IMR-90 (cell line): ENCODE measurements around the gene CAMTA1. TPM values are rescaled to one million over a fixed set of nuclear protein-coding genes. Genes with fewer than 3 reads are reported as not detected.

Experiments used
- ATAC-seq: fragments of 200-7000 bp; cut with Tn5 transposase; 2 replicates; pipeline ENCODE4 v1.9.1; 2020; ENCODE audit warnings: low read depth, mild to moderate bottlenecking, moderate library complexity
- BruUV-seq: library from RNA; stranded (reverse); fragments of 400-500 nt; replicated peaks from 2 replicates; lab custom pipeline; 2021; lab: Mats Ljungman, UMichigan
- CTCF ChIA-PET: fragments of 300-600 bp; formaldehyde crosslinking; extraction: SDS; loops from one replicate; lab custom pipeline; 2021; ENCODE audit warnings: antibody characterized with exemption; lab: Yijun Ruan, JAX
- POLR2A ChIA-PET: fragments of 300-600 bp; sonication (Branson Sonifier 250); formaldehyde crosslinking; loops from one replicate; lab custom pipeline; 2022; ENCODE audit warnings: antibody characterized with exemption; ENCODE audit not compliant: unreplicated experiment; lab: Charles Lee
- DNase-seq: peaks from one replicate; pipeline ENCODE4 v3.0.0; 2013
- H2AFZ ChIP-seq: replicated peaks from 2 replicates; pipeline ENCODE3; 2013; ENCODE audit warnings: low read length, mild to moderate bottlenecking; ENCODE audit not compliant: poor library complexity
- H2AK5ac ChIP-seq: 2 replicates; pipeline ENCODE4 v1.6.1; 2013; ENCODE audit warnings: low read depth, low read length, inconsistent platforms
- H2AK9ac ChIP-seq: replicated peaks from 2 replicates; pipeline ENCODE3; 2013; ENCODE audit warnings: mild to moderate bottlenecking, low read depth, low read length, moderate library complexity; ENCODE audit not compliant: poor library complexity
- H2BK120ac ChIP-seq: 2 replicates; pipeline ENCODE4 v1.6.1; 2013; ENCODE audit warnings: low read depth, low read length, inconsistent platforms
- H2BK15ac ChIP-seq: 3 replicates; pipeline ENCODE4 v1.6.1; 2013; ENCODE audit warnings: low read depth, low read length, inconsistent platforms
- H2BK20ac ChIP-seq: 2 replicates; pipeline ENCODE4 v1.6.1; 2013; ENCODE audit warnings: low read depth, mild to moderate bottlenecking, inconsistent platforms, low read length, moderate library complexity
- H2BK5ac ChIP-seq: 2 replicates; pipeline ENCODE4 v1.6.1; 2013; ENCODE audit warnings: mild to moderate bottlenecking, low read depth, low read length, inconsistent platforms; ENCODE audit not compliant: poor library complexity, severe bottlenecking
- H3K14ac ChIP-seq: replicated peaks from 2 replicates; pipeline ENCODE4 v1.6.1; 2013; ENCODE audit warnings: low read depth, low read length, inconsistent platforms
- H3K18ac ChIP-seq: 2 replicates; pipeline ENCODE4 v1.6.1; 2013; ENCODE audit warnings: low read depth, low read length, control low read depth
- H3K23ac ChIP-seq: 2 replicates; pipeline ENCODE4 v1.6.1; 2013; ENCODE audit warnings: low read depth, low read length, inconsistent platforms
- H3K27ac ChIP-seq: 2 replicates; pipeline ENCODE4 v1.5.1; 2013; ENCODE audit warnings: mild to moderate bottlenecking, control low read depth, low read length; ENCODE audit not compliant: insufficient read depth
- H3K27me3 ChIP-seq: 2 replicates; pipeline ENCODE4 v1.6.1; 2013; ENCODE audit warnings: low read length; ENCODE audit not compliant: control insufficient read depth, insufficient read depth
- H3K36me3 ChIP-seq: 2 replicates; pipeline ENCODE4 v1.6.1; 2013; ENCODE audit warnings: low read length, mixed read lengths; ENCODE audit not compliant: control insufficient read depth, insufficient read depth
- H3K4ac ChIP-seq: 2 replicates; pipeline ENCODE4 v1.6.1; 2013; ENCODE audit warnings: low read depth, low read length, inconsistent platforms
- H3K4me1 ChIP-seq: 2 replicates; pipeline ENCODE4 v1.6.1; 2013; ENCODE audit warnings: low read length, mixed read lengths; ENCODE audit not compliant: control insufficient read depth, insufficient read depth
- H3K4me2 ChIP-seq: 2 replicates; pipeline ENCODE4 v1.6.1; 2013; ENCODE audit warnings: low read depth, mild to moderate bottlenecking, control low read depth, low read length, moderate library complexity
- H3K4me3 ChIP-seq: 2 replicates; pipeline ENCODE4 v1.5.1; 2013; ENCODE audit warnings: low read depth, mild to moderate bottlenecking, control low read depth, low read length, moderate library complexity; ENCODE audit not compliant: insufficient read depth
- H3K56ac ChIP-seq: 2 replicates; pipeline ENCODE4 v1.6.1; 2013; ENCODE audit warnings: low read length, inconsistent platforms; ENCODE audit not compliant: insufficient read depth; ENCODE audit errors: extremely low read depth
- H3K79me1 ChIP-seq, 2 experiments: 2 replicates each; pipeline ENCODE4 v1.6.1; 2013; ENCODE audit warnings: low read length in 2 of 2, inconsistent platforms in 1 of 2, low read depth in 1 of 2
- H3K9ac ChIP-seq: 2 replicates; pipeline ENCODE4 v1.6.1; 2013; ENCODE audit warnings: low read depth, low read length, control low read depth
- H3K9me1 ChIP-seq: 2 replicates; pipeline ENCODE4 v1.6.1; 2013; ENCODE audit warnings: low read length, inconsistent platforms; ENCODE audit not compliant: insufficient read depth
- H3K9me3 ChIP-seq: 2 replicates; pipeline ENCODE4 v1.6.1; 2013; ENCODE audit warnings: low read length; ENCODE audit not compliant: control insufficient read depth, insufficient read depth
- H4K20me1 ChIP-seq: 2 replicates; pipeline ENCODE4 v1.6.1; 2013; ENCODE audit warnings: low read length, inconsistent platforms; ENCODE audit not compliant: insufficient read depth
- H4K5ac ChIP-seq: 2 replicates; pipeline ENCODE4 v1.6.1; 2013; ENCODE audit warnings: mild to moderate bottlenecking, low read depth, low read length, control low read depth
- H4K8ac ChIP-seq, 2 experiments: 2 replicates each; pipeline ENCODE4 v1.6.1; 2013; ENCODE audit warnings: low read depth in 2 of 2, low read length in 2 of 2, control low read depth in 1 of 2, inconsistent platforms in 1 of 2
- H4K91ac ChIP-seq: 2 replicates; pipeline ENCODE4 v1.6.1; 2013; ENCODE audit warnings: low read depth, low read length, inconsistent platforms; ENCODE audit not compliant: insufficient read depth
- BHLHE40 ChIP-seq: fragments of 150-350 bp; IDR thresholded peaks from 2 replicates; pipeline ENCODE4 v1.6.1; 2016; ENCODE audit warnings: mild to moderate bottlenecking, low read depth, low read length
- CEBPB ChIP-seq: IDR thresholded peaks from 2 replicates; pipeline ENCODE4 v1.6.1; 2012; ENCODE audit warnings: low read depth, low read length, improper control_type of control experiment
- CHD1 ChIP-seq: IDR thresholded peaks from 2 replicates; pipeline ENCODE4 v1.6.1; 2012; ENCODE audit warnings: low read depth, low read length, improper control_type of control experiment
- CTCF ChIP-seq: conservative IDR thresholded peaks from 2 replicates; pipeline ENCODE4 v1.5.1; 2012; ENCODE audit warnings: mild to moderate bottlenecking, low read depth, low read length, improper control_type of control experiment
- FOS ChIP-seq: fragments of 150-350 bp; IDR thresholded peaks from 2 replicates; pipeline ENCODE4 v1.6.1; 2016; ENCODE audit warnings: low read depth, low read length
- MAFK ChIP-seq: IDR thresholded peaks from 2 replicates; pipeline ENCODE4 v1.6.1; 2012; ENCODE audit warnings: low read depth, low read length, improper control_type of control experiment
- MAZ ChIP-seq: IDR thresholded peaks from 2 replicates; pipeline ENCODE4 v1.6.1; 2012; ENCODE audit warnings: low read depth, mild to moderate bottlenecking, low read length, improper control_type of control experiment, moderate library complexity, borderline replicate concordance
- MXI1 ChIP-seq: IDR thresholded peaks from 2 replicates; pipeline ENCODE4 v1.6.1; 2012; ENCODE audit warnings: low read depth, mild to moderate bottlenecking, low read length, moderate library complexity, borderline replicate concordance
- NFE2L2 ChIP-seq: fragments of 150-350 bp; IDR thresholded peaks from 2 replicates; pipeline ENCODE4 v1.6.1; 2016; ENCODE audit warnings: low read depth, mild to moderate bottlenecking, low read length
- POLR2A ChIP-seq: IDR thresholded peaks from 2 replicates; pipeline ENCODE4 v1.6.1; 2012; ENCODE audit warnings: mild to moderate bottlenecking, low read depth, low read length
- RAD21 ChIP-seq: IDR thresholded peaks from 2 replicates; pipeline ENCODE4 v1.6.1; 2012; ENCODE audit warnings: low read length, improper control_type of control experiment
- RCOR1 ChIP-seq: IDR thresholded peaks from 2 replicates; pipeline ENCODE4 v1.6.1; 2012; ENCODE audit warnings: mild to moderate bottlenecking, low read length, improper control_type of control experiment; ENCODE audit not compliant: insufficient replicate concordance
- RFX5 ChIP-seq: IDR thresholded peaks from 2 replicates; pipeline ENCODE4 v1.8.0; 2012; ENCODE audit warnings: low read depth, mild to moderate bottlenecking, low read length, moderate library complexity
- SMC3 ChIP-seq: fragments of 150-350 bp; IDR thresholded peaks from 2 replicates; pipeline ENCODE4 v1.6.1; 2016; ENCODE audit warnings: low read depth, mild to moderate bottlenecking, antibody characterized with exemption, low read length, moderate library complexity
- WGBS, 2 experiments: methylation state at CpG; one replicate each; pipeline versions ENCODE4 v1.1.5 to v1.1.7; 2013; ENCODE audit warnings: missing lambda C conversion rate in 2 of 2; ENCODE audit not compliant: insufficient read length in 1 of 2; ENCODE audit errors: extremely low coverage in 2 of 2; 5-methylcytosine and 5-hydroxymethylcytosine counted together
- dilution Hi-C: fragments of 300-500 bp; cut with HindIII; formaldehyde crosslinking; loops from one replicate; pipeline ENCODE4 v1.14.3; 2018; ENCODE audit warnings: low sequenced_read_pairs; ENCODE audit not compliant: unreplicated experiment
- in situ Hi-C: fragments of 300-500 bp; cut with MboI; formaldehyde crosslinking; loops from 3 replicates; pipeline ENCODE4 v1.14.3; 2019; ENCODE audit warnings: low sequenced_read_pairs, inconsistent platforms, mixed read lengths
- intact Hi-C: fragments of 100-400 bp; cut with micrococcal nuclease; formaldehyde crosslinking; loops from 2 replicates; pipeline ENCODE4 v1.10.0; 2022
- polyA plus RNA-seq, 3 experiments: library from polyadenylated mRNA; depleted of rRNA; stranded (reverse); fragments of >200 nt; gene quantifications; 2 replicates each; pipeline ENCODE4 v1.2.3, GENCODE V29; 2012; ENCODE audit warnings: low replicate concordance in 1 of 3
- total RNA-seq: library from RNA; depleted of rRNA; stranded (reverse); fragments of >200 nt; gene quantifications from 2 replicates; pipeline ENCODE4 v1.2.3, GENCODE V29; 2012
- TF ChIP-seq, protein P1 (sequence below): fragments of 150-350 bp; IDR thresholded peaks from 2 replicates; pipeline ENCODE4 v1.6.1; 2017; ENCODE audit warnings: mild to moderate bottlenecking, antibody characterized with exemption, low read length, low read depth
- TF ChIP-seq, protein P2 (sequence below): fragments of 150-350 bp; IDR thresholded peaks from 2 replicates; pipeline ENCODE4 v1.6.1; 2016; ENCODE audit warnings: low read depth, mild to moderate bottlenecking, low read length, moderate library complexity, borderline replicate concordance

The CAMTA1 gene
- total and polyA plus RNA-seq, 2 of the 4 experiments (the other 2 are of a cell fraction), result 35.5 to 74.3 TPM

GRCh38 chr1:6959491-6959890 lies 174.2 kb downstream of the CAMTA1 start:
- Histone ChIP-seq H3K23ac (no peak overlapping the region), H2AK9ac (no peak overlapping the region), H3K9me1 (peaks cover 3% of the 10 kb centered on the region; the same call in 1 of the 2 replicates), H3K4me1 (peaks cover 3% of the 10 kb centered on the region; the same call in 1 of the 2 replicates), H3K18ac (no peak overlapping the region), H3K36me3 (no peaks in the 10 kb centered on the region), H2AFZ (no peak overlapping the region), H3K4me2 (no peak overlapping the region), H3K9me3 (peaks cover 3% of the 10 kb centered on the region; the same call in 1 of the 2 replicates), H2BK120ac (no peak overlapping the region), H3K79me1 (no peaks in the 10 kb centered on the region), H2BK15ac (no peak overlapping the region), H3K27ac (no peak overlapping the region), H4K20me1 (no peaks in the 10 kb centered on the region), H3K9ac (no peak overlapping the region), H3K4ac (no peak overlapping the region), H2BK5ac (no peak overlapping the region), H2BK20ac (no peak overlapping the region), H2AK5ac (no peak overlapping the region), H3K4me3 (no peak overlapping the region), H4K8ac (no peak overlapping the region), H3K56ac (no peak overlapping the region), H4K5ac (no peak overlapping the region), H4K91ac (no peak overlapping the region), H3K14ac (no peak overlapping the region), H3K27me3 (peaks cover 40% of the 10 kb centered on the region)
- intact Hi-C loops (no loop called here), dilution Hi-C loops (no loop called here), in situ Hi-C loops (no loop called here)
- POLR2A ChIA-PET, result no interaction called here
- TF ChIP-seq SMC3, result no peak
- TF ChIP-seq POLR2A, result no peak
- TF ChIP-seq BHLHE40, result no peak
- no peak for TF ChIP-seq RFX5
- no peak for TF ChIP-seq NFE2L2
- no peak for TF ChIP-seq CTCF
- no peak for TF ChIP-seq RAD21
- TF ChIP-seq CEBPB, result no peak
- no peak for TF ChIP-seq MAFK
- TF ChIP-seq MXI1, result no peak
- TF ChIP-seq CHD1, result no peak
- no peak for TF ChIP-seq MAZ
- TF ChIP-seq, protein P1, sequence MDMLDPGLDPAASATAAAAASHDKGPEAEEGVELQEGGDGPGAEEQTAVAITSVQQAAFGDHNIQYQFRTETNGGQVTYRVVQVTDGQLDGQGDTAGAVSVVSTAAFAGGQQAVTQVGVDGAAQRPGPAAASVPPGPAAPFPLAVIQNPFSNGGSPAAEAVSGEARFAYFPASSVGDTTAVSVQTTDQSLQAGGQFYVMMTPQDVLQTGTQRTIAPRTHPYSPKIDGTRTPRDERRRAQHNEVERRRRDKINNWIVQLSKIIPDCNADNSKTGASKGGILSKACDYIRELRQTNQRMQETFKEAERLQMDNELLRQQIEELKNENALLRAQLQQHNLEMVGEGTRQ, result no peak
- no peak for TF ChIP-seq RCOR1
- TF ChIP-seq, protein P2, sequence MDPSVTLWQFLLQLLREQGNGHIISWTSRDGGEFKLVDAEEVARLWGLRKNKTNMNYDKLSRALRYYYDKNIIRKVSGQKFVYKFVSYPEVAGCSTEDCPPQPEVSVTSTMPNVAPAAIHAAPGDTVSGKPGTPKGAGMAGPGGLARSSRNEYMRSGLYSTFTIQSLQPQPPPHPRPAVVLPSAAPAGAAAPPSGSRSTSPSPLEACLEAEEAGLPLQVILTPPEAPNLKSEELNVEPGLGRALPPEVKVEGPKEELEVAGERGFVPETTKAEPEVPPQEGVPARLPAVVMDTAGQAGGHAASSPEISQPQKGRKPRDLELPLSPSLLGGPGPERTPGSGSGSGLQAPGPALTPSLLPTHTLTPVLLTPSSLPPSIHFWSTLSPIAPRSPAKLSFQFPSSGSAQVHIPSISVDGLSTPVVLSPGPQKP, result no peak
- no peak for TF ChIP-seq FOS
- 97% methylated on average over 5 of the region's 8 CpGs; no CpG with 5 or more reads in 1 of the 2 experiments for WGBS, 2 experiments
- CTCF ChIA-PET, result no interaction called here
- ATAC-seq (no peak), DNase-seq (no peak)
- BruUV-seq, result no TSS peak
